ENCODE measurements around the gene LRCH4. TPM values are rescaled to one million over a fixed set of nuclear protein-coding genes. Genes with fewer than 3 reads are reported as not detected.

LRCH4 gene
- total and polyA plus RNA-seq, 2 of the 8 experiments (the other 6 are each of a cell fraction or from before 2014, with no cell fraction given): 15.5 to 36.6 TPM

- no peak for TF ChIP-seq E2F6 (IDR thresholded peaks at IDR 0.05)
Observed at GRCh38 chr7:100627238-100627549, 41.3 kb upstream of the LRCH4 start (continued).

Data from H1 (cell line).